Activated naive CD4-positive, alpha-beta T cell treated with Interleukin-2 at 50 U/mL for 16 hours (primary cell): ENCODE results near the gene S100A16.
"Not testable (repeated sequence)": the region's sequence is repeated elsewhere in the genome, so short reads cannot be mapped to it uniquely, and the experiment has no call there.

Source experiments
- DNase-seq: peaks from one replicate; pipeline ENCODE4 v3.0.0-alpha.2; 2020

Gene S100A16

GRCh38 chr1:153612755-153613331, at the start of gene S100A16:
Gene S100A16, minus strand, starts transcription at chr1:153613137. Its CDS starts 4,986 bp downstream, at chr1:153608151.
- no peak for DNase-seq

- DNase-seq: no peak
Measured at GRCh38 chr1:153662269-153662668, 49.3 kb upstream of the S100A16 start.

- no peak for DNase-seq
Measured at GRCh38 chr1:153661111-153661708, 48.3 kb upstream of the S100A16 start.

- DNase-seq: no peak
Measured at GRCh38 chr1:153659656-153660055, 46.7 kb upstream of the S100A16 start.

- DNase-seq: no peak
Measured at GRCh38 chr1:153659175-153659534, 46.2 kb upstream of the S100A16 start.

GRCh38 chr1:153658400-153659174, 45.6 kb upstream of the S100A16 start, which contains the start of gene SNAPIN:
Gene SNAPIN, plus strand, starts transcription at chr1:153658703. Its CDS starts 41 bp downstream, at chr1:153658744.
- DNase-seq: peak; percentile 94

GRCh38 chr1:153655333-153655732, 42.4 kb upstream of the S100A16 start:
- no peak for DNase-seq

- no peak for DNase-seq
Measured at GRCh38 chr1:153652805-153653500, 40.0 kb upstream of the S100A16 start.

GRCh38 chr1:153651771-153652170, 38.8 kb upstream of the S100A16 start:
- DNase-seq: no peak

GRCh38 chr1:153649863-153650235, 36.9 kb upstream of the S100A16 start:
- no peak for DNase-seq

- no peak for DNase-seq
Measured at GRCh38 chr1:153649137-153649862, 36.4 kb upstream of the S100A16 start.

- DNase-seq: no peak
Measured at GRCh38 chr1:153648000-153648643, 35.2 kb upstream of the S100A16 start.

- DNase-seq: no peak
Measured at GRCh38 chr1:153647346-153647714, 34.4 kb upstream of the S100A16 start.

GRCh38 chr1:153646672-153647345, 33.9 kb upstream of the S100A16 start:
- no peak for DNase-seq

- no peak for DNase-seq
Measured at GRCh38 chr1:153643816-153644215, 30.9 kb upstream of the S100A16 start.

GRCh38 chr1:153643100-153643499, 30.2 kb upstream of the S100A16 start:
- DNase-seq: no peak

- no peak for DNase-seq
Measured at GRCh38 chr1:153642161-153642560, 29.2 kb upstream of the S100A16 start.

- no peak for DNase-seq
Measured at GRCh38 chr1:153640861-153641260, 27.9 kb upstream of the S100A16 start.

- DNase-seq: not testable (repeated sequence)
Measured at GRCh38 chr1:153640213-153640612, 27.3 kb upstream of the S100A16 start.

- no peak for DNase-seq
Measured at GRCh38 chr1:153639280-153639679, 26.3 kb upstream of the S100A16 start.

GRCh38 chr1:153638261-153638660, 25.3 kb upstream of the S100A16 start:
- no peak for DNase-seq

GRCh38 chr1:153636312-153636711, 23.4 kb upstream of the S100A16 start:
- DNase-seq: no peak
